ENCODE results near the gene DHRS7C.
"Not testable (repeated sequence)": the region's sequence is repeated elsewhere in the genome, so short reads cannot be mapped to it uniquely, and the experiment has no call there.

The DHRS7C gene

DNA sequence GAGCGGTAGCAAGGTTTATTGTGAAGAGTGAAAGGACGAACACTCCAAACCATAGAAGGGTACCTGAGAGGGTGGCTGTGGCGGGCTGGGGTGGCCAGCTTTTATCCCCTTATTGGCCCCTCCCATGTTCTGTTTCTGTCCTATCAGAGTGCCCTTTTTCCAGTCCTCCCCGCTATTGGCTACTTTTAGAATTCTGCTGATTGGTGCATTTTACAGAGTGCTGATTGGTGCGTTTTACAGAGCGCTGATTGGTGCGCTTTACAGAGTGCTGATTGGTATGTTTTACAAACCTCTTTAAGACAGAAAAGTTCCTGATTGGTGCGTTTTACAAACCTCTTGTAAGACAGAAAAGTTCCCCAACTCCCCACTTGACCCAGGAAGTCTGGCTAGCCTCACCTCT lies 18.0 kb upstream of the DHRS7C start:
- DNase-seq: no peak

DNA sequence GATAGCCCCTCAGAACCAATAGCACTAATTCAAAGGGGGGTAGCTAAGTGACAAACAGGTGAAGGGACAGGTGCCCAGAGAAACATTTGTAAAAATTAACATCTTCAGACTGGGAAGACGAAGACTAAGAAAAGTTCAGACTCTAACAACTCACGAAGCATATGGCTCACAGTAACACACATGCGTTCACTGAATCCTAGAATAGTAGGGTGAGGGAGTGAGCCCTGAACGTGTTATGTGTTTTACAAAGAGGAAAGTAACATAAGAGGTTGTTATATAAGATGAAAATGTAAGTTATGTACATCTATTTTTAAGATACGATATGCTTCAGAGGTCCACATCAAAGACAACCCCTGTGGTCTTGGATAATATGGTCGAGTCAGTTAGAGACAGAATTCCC lies 15.3 kb upstream of the DHRS7C start:
- DNase-seq: no peak

DNA sequence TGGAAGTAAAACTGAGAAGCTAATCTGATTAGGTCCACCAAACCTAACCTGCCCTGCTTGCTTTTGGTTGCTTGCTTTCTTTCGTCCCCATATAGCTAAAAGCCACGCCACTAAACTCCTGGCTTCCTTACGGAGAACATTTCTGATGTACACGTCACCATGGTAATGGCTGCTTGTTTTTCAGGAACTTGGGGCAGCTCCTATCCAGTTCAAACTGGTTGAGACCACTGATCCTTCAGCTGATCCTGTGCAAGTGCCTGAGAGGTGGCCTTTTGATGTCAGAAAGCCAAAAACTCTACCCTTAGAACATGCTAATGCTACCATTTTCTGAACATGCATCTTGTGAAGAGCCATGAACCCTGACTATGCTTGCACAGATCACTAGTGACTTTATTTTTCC lies 14.4 kb upstream of the DHRS7C start:
- DNase-seq: no peak

DNA sequence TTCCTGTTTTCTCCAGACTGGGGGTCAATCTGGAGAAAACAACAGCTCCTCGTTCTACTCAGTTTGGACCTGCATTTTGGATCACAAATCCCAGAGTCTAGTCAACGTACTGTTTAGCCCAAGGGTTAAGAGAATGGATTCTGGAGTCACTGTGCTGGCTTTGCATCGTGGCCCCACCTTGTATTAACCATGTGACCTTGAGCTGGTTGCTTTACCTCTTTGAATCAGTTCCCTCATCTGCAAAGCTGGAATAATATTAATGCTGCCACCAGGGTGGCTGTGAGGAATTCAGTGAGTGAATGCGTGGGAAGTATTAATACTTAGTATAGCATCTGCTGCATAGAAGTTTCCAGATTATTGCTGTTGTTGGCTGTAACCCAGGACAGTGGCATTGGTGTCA lies 11.3 kb upstream of the DHRS7C start:
- DNase-seq: no peak

DNA sequence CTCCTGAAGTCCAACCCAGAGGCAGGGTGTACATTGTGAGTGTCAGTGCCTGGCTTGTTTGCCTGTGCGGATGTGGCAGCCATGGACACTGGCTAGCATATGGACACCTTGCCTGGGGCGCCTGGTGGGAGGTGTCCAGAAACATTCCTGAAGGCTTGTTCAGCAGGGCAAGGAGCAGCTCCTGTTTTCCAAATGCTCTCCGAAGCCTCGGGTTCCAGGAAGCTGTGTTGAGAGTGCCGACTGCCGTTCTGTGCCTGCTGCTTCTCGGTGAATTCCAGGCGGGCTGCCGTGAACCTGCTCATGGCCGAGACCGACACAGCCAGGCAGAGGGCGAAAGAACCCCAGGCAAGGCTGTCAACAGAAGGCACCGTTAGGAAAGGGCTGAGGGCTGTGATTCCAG lies 10.9 kb upstream of the DHRS7C start:
- DNase-seq: no peak

DNA sequence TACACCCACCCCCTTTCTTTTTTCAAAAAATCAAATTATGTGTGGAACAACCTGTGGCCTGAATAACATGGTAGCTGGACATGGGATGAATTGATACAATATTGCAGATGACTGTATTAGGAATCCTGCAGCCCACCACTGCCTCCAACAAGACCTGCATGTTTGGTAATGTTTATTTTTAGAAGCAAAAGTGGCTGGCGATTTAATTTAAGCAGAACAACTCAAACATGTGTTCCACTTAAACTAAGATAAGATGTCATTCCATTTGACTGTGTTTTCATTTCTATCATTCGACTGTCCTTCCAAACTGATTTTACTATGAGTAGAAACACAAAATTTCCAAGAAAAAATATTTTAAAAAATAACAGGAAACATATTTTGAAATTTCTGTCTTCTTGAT lies 10.1 kb upstream of the DHRS7C start:
- no peak for DNase-seq

DNA sequence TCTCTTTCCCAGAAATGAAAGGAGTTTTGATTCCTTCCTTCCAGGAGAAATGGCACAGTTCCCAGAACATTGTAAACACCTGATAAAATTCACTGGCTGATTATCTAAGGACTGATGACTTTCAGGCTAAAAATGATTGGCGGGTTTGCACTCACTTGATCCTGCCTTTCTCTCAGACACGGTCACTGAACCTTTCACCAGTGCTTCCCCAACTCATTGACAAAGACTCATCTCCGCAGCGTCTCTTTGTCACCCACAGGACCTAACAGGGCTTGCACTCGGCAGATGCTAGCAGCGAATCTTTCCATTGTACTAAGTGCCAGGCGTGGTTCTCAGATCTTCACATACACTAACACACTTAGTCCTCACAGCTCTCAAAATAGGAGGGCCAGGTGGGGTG lies 7.3 kb upstream of the DHRS7C start:
- no peak for DNase-seq

DNA sequence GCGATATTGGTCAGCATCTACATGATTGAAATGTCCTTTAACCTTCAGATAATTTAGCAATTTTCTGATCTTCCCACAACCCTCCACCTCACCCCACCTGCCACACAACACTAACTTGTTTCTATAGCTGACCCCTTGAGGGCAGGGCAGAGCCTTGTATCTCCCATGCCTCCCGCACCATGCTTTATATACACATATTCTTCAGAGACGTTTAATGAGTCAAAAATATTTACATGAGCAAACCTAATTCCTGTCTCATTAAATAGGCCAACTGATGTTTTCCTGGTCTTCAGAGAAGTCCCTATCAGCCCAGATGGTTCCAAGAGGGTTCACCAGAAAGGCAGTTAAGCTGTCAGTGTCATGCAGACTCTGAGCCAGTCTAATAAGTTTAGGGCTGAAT lies 6.6 kb upstream of the DHRS7C start:
- DNase-seq: no peak

DNA sequence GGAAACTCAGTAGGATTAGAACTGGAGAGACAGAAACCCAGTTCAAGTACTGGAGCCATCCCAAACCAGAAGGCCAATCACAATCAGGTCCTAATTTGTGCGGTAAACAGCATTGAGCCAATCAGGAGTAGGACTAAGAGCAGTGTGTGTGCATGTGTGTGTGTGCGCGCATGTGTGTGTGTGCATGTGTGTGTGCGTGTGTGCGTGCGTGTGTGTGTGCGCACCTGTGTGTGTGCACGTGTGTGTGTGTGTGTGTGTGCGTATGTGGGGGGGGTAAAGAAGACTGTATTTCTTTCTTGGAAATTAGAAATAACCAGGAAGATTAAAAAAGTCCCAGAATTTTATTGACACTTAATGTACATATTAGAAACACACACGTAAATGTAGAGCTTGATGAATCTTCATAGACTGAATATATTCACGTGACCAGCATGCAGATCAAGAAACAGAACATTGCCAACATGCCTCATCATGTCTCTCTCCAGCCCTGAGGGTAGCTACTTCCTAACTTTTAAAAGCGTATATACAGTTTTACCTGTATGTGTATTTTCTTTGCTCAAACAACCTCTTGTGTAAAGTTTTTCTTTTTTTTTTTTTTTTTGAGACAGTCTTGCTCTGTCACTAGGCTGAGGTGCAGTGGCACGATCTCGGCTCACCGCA lies 919 bp upstream of the DHRS7C start:
- DNase-seq: no peak

DNA sequence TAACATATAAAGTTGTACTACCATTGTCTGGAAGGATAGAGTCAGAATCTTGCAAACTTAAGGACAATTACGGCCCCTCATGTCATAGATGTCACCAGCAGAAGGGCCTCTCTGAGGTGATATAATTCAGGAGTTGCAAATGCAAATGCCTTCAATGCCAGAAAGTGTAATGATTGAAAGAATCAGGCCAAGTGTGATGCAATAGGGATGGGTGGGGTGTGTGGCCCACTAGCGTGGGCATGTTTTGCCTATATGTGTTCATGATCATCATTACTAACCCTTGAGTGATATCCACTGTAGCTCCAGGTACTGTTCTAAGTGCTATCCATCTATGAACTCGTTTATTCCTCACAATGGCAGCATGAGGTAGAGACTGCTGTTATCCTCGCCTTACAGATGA lies 1.1 kb downstream of the DHRS7C start:
- DNase-seq: no peak

DNA sequence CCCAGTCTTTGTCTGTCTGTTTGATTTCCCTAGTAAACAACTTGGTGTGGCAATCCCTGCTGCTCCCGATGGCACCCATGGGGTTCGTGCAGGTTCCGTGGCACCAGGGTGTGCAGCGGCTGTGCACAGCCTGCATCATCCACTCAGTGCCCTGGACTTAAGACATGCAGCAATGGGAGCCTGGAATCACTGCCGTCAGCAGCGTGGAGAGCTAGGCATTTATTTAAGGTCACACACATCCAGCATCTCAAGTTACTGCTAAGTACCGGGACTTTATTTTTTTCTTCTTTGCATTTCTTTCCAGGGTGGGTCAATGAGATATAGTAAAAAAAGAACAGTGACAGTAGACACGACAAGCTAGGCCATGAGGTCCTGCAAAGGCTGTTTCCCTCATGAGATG lies 2.8 kb downstream of the DHRS7C start:
- DNase-seq: no peak

DNA sequence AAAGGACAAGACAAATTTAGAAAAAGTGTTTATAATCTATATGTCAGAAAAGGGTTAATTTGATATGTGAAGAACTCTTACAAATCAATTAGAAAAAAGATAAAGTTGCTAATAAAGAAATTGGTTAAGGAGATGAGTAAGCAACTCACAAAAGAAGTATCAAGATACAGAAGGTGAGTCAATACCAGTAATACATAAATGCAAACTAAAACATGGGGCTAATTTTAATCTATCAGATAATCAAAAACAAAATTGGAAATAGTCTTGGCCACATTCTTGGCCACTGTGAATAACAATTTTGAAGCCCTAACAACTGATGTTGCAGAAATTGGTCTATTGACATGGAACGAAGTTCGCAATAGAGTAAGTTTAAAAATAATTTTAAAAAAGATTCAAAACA lies 6.8 kb downstream of the DHRS7C start:
- no peak for DNase-seq

DNA sequence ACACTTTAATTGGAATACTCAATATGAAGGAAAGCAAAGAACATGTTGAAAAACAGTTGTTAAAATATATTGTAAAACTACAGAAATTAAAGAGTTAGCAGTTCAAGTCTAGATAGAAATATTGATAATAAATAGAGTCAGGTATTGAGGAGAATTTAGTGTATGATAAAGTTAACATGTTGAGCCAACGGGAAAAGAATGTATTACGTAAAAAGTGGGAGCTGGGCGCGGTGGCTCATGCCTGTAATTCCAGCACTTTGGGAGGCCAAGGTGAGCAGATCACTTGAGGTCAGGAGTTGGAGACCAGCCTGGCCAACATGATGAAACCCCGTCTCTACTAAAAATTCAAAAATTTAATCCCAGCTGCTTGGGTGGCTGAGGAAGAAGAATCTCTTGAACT lies 7.9 kb downstream of the DHRS7C start:
- DNase-seq: not testable (repeated sequence)

DNA sequence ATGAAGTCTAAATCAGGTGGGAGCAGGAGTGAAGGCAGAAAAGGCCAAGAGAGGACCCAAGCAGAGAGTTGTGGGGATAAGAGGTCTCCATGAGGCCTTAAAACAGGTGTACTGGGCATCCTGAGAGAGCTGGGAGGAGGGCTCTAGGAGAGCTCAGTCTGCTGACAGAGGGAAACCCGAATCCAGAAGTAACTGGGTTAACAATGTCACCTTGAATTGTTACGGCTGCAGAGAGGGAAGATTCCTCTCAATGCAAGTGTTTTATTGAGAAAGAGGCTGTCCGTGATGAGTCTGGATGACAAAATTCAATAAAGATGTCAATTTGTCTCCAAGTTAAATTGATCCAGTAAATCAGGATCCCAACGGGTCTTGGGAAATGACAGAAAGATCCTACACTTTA lies 8.3 kb downstream of the DHRS7C start:
- DNase-seq: no peak

DNA sequence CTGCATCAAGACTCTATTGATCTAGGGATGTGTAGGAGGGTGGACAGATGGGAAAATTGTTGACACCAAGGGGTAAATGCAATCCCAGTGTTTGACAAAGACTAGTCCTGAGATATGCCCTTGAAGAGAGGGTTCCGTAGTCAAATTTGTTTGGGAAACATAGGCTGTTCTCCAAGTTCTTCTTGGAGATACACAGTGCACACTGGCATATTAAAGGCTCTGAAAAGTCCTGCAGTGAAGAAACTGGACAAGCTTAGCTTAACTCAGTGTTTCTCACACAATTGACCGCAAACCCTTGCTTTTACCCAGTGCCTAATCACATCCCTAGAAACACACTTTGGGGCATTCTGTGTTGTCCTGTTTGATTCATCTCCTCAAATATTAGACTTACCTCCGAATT lies 10.8 kb downstream of the DHRS7C start:
- DNase-seq: no peak

DNA sequence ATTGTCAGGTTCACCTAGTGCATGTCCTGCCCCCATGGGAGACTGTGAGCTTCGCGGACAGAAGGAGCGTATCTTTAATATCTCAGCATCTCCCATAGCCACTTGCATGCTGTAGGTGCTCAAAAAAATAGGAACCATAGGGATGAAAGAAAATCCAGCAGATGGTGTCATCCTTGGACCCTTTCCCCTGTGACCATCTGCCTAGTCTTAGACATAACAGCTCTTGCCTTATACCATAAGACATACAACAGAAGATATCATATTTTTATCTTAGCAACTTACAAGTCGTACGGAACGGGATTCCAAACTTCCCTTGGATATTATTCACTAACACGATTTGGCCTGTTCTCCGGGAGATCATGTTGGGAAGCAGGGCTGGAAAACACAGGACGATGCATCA lies 14.5 kb downstream of the DHRS7C start:
- no peak for DNase-seq

DNA sequence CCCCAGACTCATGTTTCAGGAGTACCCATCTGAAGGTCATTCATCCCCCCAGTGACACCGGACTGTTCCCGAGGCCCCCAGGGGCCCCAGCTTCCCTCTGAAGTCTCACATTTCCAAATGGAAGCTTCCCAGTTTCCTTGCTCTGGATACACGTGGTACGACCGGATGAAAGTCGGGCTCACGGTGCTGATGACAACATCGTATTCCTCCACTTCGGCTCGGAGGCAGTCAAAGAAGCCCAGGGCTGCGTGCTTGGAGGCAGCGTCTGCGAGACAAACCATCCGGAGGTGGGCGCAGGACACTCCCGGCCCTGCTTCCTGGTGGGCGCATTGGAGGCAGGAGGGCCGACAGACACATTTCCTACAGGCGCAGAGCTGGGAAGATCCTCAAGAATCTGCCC lies 18.7 kb downstream of the DHRS7C start:
- DNase-seq: no peak

DNA sequence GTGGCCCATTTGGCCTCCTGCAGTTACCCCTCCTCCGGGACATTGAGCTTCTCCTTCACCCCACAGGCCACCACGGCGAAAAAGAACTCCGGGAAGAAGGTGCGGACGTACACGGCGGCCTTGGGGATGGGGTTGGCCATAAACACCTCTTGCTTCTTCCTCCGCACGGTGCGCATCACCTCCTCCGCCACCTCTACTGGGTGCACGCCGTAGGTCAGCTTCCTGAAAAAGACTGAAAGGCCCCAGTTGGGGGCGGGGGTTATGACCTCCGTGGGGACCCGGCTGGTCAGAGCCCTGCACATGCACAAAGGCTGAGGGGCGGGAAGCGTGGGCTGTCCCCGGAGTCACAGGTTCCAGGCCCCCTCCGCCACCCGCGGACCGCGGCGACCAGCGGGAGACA lies 19.9 kb downstream of the DHRS7C start:
- no peak for DNase-seq

DNA sequence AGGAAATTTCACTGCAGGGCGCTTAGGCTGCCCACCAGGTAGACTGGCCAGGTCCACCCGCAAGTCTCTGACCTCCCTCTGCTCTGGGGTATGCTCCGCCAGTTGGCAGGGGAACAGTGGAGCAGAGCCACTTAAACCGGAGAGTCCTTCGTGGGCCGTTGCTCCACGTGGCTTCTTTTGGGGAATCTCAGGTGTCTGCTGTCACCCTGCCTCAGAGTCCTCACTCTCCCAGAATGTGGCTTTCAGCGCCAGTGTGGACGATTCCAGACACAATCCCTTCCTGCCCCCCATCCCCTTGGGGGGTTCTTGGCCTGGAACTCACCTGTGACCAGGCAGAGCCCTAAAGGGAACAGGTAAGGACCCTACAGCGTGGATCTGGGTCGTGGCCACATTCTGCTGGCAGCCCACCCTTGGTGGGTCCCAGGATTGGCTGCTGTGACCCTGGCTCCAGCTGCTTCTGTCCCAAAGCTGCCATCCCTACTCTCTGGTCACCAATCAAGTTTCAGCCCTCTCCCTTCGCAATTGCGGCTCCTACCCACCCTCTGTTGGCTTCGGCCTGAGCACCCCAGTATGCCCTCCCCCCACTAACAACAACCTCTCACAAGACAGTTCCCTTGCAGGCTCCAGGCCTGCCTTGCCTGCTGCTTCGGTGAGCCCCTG lies 22.2 kb downstream of the DHRS7C start:
- no peak for DNase-seq

DNA sequence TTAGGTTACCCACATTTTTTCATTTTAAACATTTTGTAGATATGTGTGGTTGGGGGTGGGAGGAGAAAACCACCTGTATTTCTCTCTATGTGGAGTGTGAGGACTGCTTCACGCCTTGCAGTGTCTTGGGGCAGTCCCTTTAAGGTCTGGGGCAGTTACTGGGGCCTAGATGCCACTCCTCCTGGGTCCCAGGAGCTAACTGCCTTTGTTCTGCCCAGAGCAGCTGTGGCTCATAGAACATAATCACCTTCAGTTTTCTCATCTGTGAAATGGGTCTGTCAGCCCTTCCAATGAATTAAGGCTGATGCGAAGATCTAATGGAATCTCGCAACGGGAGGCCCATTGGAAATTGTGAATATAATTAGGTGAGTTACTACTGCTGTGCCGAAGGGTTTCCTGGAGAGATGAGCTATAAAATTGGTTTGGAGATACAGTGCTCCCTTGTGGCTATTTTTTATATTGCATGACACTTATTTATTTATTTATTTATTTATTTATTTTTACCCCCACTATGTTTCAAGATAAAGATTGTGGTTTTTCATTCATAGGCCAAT lies 22.9 kb downstream of the DHRS7C start:
- peak; percentile 0 for DNase-seq

DNA sequence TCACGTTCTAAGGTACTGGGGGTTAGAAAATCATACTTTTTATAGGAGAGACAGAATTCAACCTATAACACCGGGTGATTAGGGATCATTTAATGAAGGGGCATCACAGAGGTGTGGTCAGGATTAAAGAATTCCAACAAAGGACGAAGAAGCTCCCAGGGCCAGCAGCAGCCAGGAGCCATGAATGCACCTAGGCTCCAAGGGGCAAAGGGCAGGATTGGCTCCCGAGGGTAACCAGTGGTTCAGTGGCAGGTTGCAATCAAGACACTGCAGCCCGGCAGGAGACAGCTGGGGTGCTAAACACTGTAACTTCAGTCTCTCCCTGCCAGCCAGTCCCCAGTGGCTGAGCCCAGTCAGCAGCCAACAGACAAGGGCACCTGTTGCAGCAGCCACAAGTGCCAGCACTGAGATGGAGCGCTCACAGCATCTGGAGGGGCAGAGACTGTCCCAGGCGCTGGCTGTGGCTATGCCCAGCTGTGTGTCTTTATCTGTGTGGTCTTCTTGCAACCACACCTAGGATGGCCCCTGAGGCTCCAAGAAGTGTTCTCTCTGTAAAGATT lies 23.9 kb downstream of the DHRS7C start:
- DNase-seq: no peak

DNA sequence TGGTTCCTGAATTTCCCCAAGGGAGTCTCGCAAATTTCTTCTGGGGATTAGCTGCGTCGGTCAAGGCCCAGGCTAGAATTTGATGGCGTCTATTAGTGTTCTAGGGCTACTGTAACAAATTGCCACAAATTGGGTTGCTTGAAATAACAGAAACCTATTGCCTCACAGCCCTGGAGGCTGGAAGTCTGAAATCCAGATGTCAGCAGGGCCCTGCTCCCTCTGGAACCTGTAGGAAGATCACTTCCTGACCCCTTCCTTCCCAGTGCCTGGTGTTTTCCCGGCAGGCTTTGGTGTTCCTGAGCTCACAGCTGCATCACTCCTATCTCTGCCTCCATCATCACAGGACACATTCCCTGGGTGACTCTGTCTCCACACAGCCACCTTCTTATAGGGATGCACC lies 24.4 kb downstream of the DHRS7C start:
- DNase-seq: no peak

DNA sequence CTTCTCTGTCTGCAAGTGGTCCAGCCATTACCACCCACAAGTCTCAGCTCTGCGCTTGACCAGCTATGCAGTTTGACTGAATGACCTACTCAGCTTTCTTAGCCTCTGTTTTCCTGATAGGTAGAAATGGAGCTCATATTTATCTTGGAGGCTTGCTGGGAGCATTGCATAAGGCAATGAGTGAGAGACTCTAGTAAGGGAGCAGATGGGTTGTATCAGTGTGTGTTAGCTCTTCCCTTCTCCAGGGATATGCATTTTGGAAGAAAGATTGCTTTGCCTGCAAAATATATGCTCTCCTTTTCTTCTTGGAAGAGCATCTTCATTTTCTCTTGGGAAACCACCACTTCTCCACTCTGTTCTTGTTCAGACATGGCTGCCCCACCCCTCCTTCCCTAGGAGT lies 26.1 kb downstream of the DHRS7C start:
- DNase-seq: no peak

DNA sequence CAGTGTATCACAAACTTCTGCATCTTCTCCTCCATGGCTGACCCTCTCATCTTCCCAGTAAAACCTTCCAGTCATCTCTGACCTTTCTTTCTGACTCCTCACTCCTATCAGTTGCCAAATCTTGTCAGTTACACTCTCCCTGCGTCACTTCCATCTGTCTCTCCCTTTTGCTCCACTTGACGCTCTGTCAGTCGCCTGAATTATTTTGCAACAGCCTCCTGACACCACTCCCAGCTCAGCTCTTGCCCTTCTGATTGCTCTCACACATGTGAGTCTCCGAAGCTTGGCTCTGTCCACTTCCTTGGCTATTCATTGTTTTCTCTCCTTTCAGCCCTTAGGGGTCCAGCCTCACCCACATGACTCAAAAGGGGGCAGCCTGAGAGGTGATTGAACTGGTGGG lies 27.7 kb downstream of the DHRS7C start:
- no peak for DNase-seq

DNA sequence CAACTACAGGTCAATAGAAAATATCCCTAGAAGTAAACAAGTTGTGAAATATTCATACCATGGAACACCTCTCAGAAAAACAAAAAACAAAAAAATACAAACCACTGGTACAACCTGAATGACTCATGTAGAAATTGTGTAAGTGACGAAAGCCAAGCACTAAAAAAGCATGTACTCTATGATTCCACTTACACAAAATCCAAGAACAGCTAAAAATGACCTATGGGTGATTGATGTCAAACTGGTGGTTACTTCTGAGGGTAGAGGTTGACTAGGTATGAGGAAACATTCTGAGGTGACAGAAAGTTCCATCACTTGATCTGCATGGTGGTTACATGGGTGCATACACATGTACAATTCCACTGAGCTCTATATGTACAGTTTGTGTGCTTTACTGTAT lies 31.1 kb downstream of the DHRS7C start:
- DNase-seq: no peak

Data from NCI-H345 (cell line).